CD4-positive, alpha-beta T cell treated with Interleukin-10 for 1 hour (primary cell): Measurements from ENCODE around the gene BCAR3.
"Not testable (repeated sequence)": the region's sequence is repeated elsewhere in the genome, so short reads cannot be mapped to it uniquely, and the experiment has no call there.

ENCODE experiments used
- DNase-seq: peaks from one replicate; pipeline ENCODE4 v3.0.0-alpha.2; 2020

The BCAR3 gene

GRCh38 chr1:93593854-93594602 is 87.6 kb downstream of the BCAR3 start:
- DNase-seq = no peak

- DNase-seq = no peak
Observed at GRCh38 chr1:93592551-93592949, 89.1 kb downstream of the BCAR3 start.

GRCh38 chr1:93591676-93592550 is 89.7 kb downstream of the BCAR3 start:
- DNase-seq = peak; percentile 12

GRCh38 chr1:93591291-93591675 is 90.4 kb downstream of the BCAR3 start:
- DNase-seq = not testable (repeated sequence)

GRCh38 chr1:93588955-93589354 is 92.7 kb downstream of the BCAR3 start:
- DNase-seq = no peak

- DNase-seq = no peak
Observed at GRCh38 chr1:93588206-93588605, 93.4 kb downstream of the BCAR3 start.

- DNase-seq = no peak
Observed at GRCh38 chr1:93587354-93587753, 94.3 kb downstream of the BCAR3 start.

GRCh38 chr1:93585059-93585966 is 96.3 kb downstream of the BCAR3 start:
- DNase-seq = no peak

GRCh38 chr1:93584261-93585003 is 97.2 kb downstream of the BCAR3 start:
- DNase-seq = no peak

- no peak for DNase-seq
Observed at GRCh38 chr1:93581917-93582850, 99.5 kb downstream of the BCAR3 start.

- no peak for DNase-seq
Observed at GRCh38 chr1:93579891-93580290, 101.7 kb downstream of the BCAR3 start.

- DNase-seq = no peak
Observed at GRCh38 chr1:93578911-93579825, 102.5 kb downstream of the BCAR3 start.

- DNase-seq = no peak
Observed at GRCh38 chr1:93578433-93578830, 103.2 kb downstream of the BCAR3 start.

- DNase-seq = no peak
Observed at GRCh38 chr1:93577536-93578432, 103.9 kb downstream of the BCAR3 start.

GRCh38 chr1:93576746-93577145 is 104.9 kb downstream of the BCAR3 start:
- DNase-seq = no peak

GRCh38 chr1:93576346-93576745 is 105.3 kb downstream of the BCAR3 start:
- no peak for DNase-seq

GRCh38 chr1:93575621-93576284 is 105.9 kb downstream of the BCAR3 start:
- no peak for DNase-seq

- DNase-seq = no peak
Observed at GRCh38 chr1:93574991-93575390, 106.6 kb downstream of the BCAR3 start.
